GM21515 (cell line): Measurements from ENCODE around the gene INPP5A.
"Not testable (repeated sequence)": the region's sequence is repeated elsewhere in the genome, so short reads cannot be mapped to it uniquely, and the experiment has no call there.

Experiments
- ATAC-seq: cut with Tn5 transposase; IDR thresholded peaks from one replicate; pipeline ENCODE4 v1.9.1; 2021; ENCODE audit not compliant: unreplicated experiment

The INPP5A gene

DNA sequence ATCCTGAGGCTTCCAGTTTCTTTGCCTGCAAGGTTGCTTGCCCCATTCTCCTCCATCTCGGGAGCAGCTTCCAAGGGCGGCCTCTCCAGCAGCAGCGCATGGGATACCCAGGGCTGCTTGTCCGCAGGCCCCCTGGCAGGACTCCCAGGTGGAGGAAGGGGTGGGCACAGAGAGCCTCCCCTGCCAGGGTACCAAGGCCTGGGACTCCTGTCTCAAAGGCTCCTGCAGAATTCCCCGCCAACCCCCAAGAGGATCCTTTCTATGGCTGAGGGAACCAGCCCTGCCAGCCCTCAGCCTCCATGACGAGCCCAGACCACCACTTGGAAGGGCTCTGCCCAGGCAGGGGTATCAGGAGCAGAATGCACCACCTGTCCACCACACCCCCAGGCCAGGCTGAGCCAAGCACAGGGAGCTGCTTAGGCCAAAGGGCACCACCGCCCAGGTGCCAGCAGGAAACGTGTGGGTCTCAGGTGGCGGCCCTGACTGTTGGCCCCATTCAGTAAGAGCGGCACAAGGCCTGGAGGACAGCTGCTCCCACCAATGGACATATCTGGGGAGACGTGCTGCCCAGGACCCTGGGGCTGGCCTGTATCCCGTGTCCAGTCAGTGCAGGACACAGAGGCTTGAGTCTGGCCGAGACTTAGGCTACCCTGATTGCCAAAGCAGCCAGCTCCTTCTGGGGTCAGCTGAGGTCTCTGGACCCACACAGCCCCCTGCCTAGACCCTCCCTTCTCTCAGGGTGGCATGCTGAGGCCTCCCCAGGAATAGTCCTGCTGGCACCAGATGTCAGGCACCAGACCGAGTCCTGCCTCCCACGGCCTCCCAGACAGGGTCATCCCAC is 33.8 kb upstream of the INPP5A start:
- no peak for ATAC-seq

DNA sequence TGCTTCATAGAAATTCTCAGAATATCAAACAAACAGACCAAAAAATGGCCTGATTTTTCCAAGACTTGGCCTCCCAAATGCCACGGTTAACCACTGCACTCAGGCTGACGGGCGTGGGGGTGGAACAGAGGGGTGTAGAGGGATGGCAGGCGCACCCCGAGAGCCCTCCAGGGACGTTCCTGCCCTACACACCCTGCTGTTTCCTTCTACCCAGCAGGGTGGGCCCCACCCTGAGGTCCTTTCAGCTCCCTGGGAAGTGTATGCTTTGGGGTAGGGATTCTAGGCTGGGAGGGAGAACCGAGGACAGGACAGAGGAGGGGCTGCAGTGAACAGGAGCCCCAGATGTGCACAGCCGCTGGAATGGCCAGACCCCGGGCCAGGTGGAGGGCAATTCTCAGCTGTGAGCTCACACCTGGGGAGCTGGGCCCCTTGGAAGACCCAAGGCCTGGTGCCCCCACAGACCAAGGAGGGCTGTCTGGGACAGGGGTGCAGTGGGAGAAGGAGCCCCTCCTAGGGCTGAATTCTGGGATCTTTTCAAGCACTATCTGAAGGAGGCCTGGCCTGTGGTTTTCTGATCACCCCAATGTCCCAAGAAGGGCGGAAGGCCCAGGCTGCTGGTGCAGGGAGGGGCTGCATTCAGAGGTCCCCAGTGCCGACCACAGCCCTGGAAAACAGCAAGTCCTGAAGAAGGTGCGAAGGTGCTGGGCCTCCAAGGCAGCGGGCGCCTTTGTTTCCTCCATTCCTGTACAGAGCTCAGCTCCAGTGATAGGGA is 32.9 kb upstream of the INPP5A start:
- no peak for ATAC-seq

DNA sequence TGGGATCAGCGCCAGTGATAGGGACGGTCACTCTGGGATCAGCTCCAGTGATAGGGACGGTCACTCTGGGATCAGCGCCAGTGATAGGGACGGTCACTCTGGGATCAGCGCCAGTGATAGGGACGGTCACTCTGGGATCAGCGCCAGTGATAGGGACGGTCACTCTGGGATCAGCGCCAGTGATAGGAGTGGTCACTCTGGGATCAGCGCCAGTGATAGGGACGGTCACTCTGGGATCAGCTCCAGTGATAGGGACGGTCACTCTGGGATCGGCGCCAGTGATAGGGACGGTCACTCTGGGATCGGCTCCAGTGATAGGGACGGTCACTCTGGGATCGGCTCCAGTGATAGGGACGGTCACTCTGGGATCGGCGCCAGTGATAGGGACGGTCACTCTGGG is 32.0 kb upstream of the INPP5A start:
- ATAC-seq = not testable (repeated sequence)

DNA sequence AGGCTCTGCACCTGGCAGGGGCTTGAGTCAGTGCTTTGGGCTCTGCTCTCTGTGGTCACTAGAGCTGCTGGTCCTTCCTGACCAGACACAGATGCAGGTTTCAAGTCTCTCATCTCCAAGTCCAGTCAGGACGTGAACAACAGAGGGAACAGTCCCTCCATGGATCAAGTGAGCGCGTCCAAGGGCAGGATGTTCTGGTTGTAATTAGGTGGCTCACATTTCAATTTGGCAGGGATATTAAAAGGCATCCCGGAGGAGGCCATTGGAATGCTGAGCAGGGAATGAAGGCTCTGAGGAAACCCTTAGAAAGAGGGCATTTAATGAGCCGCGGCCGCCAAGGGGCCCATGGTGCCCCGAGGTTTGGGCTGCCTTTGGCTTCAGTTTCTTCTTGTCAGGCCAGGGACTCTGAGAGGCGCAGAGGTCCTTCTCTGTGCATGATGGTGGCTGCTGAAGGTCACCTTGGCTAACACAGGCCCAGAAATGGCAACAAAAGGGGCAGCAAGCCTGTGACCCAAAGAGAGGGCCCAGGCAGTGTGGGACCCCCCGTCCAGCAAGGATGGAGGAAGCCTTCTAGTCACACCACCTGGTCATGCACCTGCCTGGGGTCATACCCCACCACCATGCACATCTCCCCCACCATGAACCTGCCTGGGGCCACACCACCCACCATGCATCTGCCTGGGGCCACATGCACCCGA is 30.7 kb upstream of the INPP5A start:
- ATAC-seq = no peak

DNA sequence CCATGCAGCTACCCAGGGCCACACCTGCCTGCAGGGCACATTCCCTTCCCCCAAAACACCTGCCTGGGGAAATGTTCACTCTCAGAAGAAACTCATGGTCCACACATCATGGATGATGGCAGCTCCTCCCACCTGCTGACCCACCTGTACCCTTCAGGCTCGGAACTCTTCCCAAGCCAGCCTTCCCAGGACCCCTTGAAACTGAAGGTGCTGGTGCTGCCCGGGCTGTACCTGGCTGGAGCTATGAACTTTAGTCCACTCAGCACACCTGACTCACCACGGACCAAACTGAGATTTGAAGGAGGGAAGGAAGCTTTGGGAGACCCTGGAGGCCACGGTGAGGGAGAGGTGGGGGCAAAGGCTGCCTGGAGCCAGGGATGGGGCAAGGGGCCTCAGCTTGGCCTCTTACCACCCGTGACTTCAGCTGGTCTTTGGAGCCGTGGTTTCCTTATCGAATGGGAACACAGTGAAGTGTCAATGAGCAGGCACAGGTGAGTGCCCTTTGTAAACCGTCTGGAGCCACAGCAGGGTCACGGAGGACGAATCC is 30.1 kb upstream of the INPP5A start:
- ATAC-seq = no peak

DNA sequence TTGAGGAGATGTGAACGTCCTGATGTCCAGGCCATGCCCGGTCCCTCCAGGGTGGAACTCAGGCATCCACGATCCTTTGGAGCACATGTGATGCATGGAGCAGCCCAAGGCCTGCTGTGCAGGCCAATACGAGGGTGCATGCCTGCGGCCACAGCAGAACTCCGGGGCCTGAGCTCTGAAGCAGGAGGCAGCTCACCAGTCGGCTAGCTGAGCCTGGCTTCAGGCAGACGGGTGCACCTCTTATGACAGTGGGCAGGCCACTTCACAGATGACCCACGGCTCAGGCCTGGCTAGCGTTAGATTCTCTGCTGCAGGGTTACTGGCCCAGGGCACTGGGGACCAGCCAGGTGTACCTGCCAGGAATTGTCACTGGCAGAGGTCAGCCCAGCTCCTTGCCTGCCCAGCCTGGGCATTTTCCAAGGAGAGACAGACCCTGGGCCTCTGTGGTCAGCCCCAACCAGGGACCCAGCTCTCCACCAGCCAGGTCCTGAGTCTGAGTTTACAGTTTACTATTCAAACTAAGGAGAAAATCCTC is 29.6 kb upstream of the INPP5A start:
- no peak for ATAC-seq

DNA sequence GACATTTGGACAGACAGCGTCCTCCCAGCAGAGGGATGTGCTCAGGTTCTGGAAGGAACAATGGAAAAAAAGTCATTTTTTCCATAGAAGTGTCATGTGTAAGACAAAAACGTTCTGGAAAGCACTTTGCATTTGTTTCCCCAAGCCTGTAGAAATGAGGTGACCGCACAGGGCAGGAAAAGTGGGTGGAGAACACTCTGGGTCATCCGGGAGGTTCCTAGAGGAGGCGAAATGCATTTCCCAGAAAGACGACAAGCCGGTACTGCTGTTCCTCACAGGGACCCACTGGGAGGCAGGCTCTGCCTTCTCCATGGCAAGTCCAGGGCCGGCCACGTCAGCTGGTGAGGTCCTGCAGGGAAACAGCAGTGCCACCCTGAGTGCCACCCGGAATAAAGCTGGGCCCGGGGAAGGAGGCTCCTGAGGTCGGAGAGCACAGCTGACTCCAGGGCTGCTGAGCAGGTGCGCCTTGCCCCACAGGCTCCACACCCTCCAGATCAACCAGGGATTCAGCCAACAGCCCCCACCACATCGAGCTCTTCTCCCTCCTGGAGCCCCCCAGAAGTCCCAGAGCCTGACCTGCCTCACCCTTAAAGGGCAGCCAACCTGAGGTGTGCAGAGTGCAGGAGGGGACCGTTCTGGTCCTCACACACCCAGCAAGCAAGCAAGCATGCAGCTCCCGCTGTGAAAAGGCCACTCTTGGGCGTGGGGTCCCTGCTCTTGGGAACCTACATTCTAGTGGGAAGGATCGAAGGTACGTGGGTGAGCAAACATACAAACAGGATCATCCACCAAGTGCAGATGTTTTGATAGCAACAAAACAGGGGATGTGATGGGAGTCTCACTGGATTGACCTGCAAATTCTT is 28.8 kb upstream of the INPP5A start:
- ATAC-seq = no peak

DNA sequence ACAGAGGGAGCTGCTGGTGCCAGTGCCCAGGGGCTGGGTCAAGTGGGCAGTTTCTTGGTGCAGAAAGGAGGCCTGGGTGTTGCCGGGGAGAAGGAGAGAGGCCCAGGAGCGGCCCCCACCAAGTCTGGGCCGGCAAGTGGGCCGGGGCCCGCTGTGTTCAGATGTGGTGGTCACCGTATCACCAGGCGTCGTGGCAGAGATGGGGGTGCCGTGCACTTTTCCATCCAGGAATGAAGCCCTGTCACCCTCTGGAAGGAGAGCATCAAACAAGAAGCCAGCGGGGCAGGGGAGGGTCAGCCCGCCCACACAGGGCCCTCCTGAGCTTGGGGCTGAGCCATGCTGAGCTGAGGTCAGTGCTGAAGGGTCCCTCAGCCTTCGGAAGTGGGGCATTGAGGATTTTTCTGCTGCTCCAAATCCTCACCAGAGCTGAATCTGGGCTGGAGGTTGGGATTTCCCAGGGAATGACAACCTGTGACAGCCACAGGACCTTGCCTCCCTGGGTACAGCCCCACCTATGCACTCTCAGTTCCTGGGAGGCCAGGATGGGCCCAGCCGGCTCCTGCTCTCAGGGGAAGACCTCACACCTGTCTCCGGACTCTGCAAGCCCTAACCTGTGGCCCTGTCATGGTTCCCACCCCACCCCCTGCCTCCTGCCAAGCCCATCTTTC is 27.9 kb upstream of the INPP5A start:
- ATAC-seq = no peak

DNA sequence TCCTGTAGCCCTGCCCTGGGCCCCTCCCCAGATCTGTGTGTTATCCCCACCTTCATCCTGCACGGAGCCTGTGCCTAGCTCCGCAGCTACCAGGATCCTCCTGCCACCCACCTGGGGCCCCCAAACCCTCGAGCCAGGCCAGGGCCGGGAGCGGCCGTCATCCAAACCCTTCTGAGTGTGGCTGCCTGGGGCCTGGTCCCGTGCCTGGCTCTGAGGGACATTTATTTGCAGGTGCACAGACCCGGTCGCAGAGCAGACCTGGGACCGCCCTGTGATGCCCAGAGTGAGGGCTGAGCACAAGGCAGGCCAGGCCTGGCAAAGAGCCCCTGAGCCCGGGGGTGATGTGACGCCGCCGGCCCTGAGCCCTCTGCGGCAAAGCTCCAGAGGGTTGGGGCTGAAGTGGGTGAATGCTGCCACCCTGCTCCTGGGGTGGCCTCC is 27.4 kb upstream of the INPP5A start:
- no peak for ATAC-seq

DNA sequence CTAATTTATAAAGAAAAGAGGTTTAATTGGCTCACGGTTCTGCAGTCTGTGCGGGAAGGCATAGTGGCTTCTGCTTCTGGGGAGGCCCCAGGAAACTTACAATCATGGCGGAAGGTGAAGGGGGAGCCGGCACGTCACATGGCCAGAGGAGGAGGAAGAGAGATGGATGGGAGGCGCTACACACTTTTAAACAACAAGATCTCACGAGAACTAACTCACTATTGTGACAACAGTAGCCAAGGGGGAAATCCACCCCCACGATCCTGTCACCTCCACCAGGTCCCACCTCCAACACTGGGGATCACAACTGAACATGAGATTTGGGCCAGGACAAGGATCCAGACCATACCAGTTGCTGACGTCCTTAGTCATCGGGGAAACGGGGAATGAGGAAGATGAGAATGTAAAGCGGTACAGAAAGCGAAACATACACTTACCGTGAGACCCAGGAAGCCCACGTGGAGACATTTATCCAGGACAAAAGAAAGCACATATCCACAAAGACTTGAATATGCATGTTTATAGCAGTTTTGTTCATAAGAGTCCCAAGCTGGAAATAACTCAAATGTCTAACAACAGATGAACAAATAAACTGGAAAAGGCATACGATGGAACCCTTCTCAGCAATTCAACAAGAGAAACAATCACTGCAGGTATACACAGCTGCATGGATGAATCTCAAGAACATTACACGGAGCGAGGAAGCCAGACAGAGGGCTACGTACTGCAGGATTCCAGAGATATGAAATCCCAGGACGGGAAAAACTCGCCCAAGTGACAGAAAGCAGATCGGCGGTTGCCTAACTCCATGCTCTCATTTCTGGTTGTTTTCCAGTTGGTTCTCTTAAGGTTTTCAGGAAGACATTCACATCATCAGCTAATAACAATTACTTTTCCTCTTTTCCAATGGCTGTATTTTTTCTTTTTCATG is 26.2 kb upstream of the INPP5A start:
- no peak for ATAC-seq

DNA sequence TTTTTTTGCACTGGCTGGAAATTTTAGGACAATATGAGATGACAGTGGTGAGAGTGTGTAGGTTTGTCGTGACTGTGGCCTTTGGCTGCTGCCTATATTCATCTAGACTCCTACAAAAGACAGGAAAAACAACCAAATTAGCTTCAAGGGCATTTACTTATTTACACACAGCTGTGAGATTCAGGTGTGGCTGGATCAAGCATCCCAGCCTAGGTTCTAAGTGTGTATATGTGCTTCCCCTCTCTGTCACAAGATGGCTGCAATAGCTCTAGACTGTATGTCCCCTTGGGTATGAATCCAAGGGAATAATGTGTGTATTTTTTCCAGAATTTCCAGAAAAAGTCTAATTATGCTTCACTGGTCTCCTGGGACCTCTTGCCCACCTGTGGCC is 25.5 kb upstream of the INPP5A start:
- no peak for ATAC-seq

DNA sequence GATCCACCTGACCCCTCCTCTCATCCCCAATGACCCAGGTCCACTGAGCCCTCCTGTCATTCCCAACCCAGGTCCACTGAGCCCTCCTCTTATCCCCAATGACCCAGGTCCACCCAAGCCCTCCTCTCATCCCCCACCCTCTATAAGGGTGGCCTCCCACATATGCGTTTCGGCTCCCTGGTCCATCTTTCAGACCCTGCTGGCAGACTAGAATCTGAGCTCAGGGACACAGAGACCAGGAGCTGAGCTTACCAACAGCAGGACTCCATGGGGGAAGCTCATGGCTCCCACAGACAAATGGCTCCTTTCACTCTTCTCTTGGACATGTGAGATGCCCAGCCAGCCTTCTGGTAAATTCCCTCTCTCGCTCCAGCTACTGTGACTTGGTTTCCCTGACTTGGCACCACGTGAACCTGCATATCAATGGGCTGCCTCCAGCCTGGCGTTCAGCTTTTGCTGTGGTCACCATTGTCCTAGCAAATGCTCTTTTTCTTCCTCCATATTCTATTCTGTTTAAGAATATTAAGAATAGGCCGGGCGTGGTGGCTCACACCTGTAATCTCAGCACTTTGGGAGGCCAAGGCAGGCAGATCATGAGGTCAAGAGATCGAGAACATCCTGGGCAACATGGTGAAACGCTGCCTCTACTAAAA is 24.8 kb upstream of the INPP5A start:
- no peak for ATAC-seq

DNA sequence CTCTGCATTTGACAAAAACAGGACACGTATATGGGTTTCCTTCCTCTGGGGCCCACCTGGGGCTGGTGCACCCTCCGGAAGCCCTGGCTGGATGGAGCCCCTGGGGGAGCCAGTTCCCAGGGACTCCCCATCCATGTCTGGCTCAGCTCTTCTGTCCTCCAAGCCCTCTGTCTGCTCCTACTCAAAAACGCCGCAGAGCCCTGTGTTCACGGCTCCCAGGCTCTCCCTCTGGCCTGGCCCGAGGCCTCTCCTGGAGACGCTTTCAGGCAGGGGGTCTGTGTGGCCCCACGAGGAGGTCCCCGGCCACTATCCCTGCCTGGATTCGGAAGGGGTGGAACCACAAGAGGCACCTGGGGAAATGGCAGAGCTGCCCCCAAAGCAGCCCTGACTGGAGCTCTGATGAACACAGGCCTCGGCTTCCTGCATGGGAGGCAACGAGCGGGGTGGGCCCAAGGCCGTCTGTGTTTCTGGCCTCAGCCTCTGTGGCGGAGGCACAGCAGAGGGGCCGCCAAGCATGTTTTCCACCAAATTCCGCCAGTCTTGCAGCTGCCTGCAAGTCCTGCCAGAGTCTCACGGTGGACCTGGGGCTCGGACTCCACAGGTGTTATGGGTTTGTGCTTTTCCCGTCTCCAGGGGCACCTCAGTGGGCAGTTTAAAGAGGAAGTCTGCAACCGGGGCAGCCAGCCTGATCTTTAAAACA is 22.6 kb upstream of the INPP5A start:
- no peak for ATAC-seq

DNA sequence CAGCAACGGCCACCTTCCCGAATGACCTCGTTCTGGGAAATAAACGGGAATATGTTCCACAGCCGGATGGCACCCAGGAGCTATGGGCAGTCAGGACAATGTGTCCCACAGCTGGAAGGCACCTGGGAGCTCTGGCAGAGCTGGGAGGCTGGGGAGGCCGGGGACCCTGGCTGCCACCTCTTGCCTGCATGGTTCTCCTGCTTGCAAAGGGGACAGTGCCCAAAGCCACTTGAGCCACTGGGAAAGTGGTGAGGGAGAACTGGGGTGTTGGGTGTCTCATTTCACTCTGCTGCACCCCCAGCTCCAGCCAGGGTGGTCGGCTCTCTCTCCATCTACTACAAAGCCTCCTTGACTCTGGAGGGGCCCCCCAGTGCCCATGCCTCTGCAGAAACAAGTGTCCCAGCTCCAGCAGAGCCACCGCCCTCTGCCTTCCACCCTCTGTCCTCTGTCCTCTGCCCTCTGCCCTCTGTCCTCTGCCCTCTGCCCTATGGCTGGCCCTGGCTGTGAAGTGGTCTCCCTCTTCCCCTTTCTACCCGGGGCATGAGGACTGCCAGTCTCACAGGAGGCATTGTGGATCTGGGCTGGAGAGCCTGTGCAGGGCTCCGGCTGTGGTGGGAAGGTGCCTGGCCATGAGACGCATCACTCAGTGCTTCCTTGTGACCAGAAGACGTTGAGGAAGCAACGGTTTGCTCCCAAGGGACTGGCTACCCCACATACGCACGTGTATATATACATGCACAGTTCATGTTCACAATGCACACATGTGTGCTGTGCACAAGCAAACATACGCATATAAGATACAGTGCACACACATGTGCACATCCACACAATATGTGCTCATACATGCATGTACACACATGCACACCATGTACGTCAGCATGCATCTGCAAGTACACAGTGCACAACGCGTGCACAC is 21.5 kb upstream of the INPP5A start:
- ATAC-seq = no peak

DNA sequence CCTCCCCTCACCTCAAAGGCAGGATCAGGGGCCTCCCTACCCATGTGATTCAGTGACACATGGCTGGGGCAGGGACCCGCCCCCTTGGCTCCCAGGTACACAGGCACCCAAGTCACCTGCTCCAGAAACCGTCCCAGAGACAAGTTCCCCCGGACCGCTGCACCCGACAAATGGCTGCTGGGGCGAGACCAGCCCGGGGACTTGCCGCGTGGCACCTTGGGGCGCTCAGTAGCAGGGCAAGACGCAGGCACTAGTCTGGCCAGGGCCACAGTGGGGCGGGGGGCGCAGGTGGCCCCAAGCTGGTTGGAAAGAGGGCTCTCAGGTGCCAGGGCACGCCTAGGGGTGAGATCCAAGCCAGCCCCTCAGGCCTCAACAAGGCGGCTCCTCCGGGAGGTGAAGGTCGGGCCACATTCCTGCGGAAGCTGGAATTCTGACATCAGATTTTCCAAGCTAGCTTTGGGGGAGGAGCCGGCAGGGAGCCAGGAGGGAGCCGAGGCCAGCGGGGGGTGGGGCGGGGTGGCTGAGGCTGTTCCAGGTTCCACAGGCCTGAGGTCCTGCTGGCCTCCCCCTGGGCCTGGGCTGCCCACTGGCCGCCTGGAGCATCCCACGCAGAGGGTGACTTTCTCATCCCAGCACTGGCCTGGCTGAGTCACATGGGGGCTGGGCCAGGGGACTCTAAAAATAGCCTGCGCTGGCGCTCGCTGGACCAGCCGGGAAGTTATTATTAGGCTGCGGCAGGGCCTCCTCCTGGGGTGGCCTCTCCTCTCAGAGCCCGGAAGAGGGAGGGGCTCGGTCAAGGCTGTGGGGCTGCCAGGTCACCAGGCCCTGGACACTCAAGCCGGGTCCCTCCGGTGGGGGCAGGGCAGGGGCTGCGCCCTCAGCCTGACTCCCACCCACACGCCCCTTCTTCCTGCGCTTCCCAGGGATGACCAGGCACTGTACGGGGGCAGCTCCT is 20.5 kb upstream of the INPP5A start:
- no peak for ATAC-seq
